Stimulated activated CD4-positive, alpha-beta T cell treated with anti-CD3 and anti-CD28 coated beads, Interleukin-1b, Interleukin-23, amount 100 ng/mL, for 24 hours (primary cell): ENCODE measurements around the gene RHBDL1.

Source experiments
- DNase-seq, 4 experiments: peaks; one replicate each; pipeline ENCODE4 v3.0.0-alpha.2; 2020; ENCODE audit warnings: low read depth in 4 of 4, low spot score in 1 of 4

The RHBDL1 gene

GRCh38 chr16:636206-637080, 39.0 kb upstream of the RHBDL1 start, which contains the start of gene METTL26:
Gene METTL26 (minus strand): TSS chr16:636305. CDS start chr16:636290, 15 bp downstream.
- peak; percentile 83 to 95 (median 87) for DNase-seq

- peak; percentile 78 to 88 (median 86) for DNase-seq
Measured at GRCh38 chr16:637081-638018, 38.1 kb upstream of the RHBDL1 start.

- no peak for DNase-seq
Measured at GRCh38 chr16:638034-638543, 37.4 kb upstream of the RHBDL1 start.

- no peak for DNase-seq
Measured at GRCh38 chr16:638836-639235, 36.6 kb upstream of the RHBDL1 start.

GRCh38 chr16:640614-641013, 34.9 kb upstream of the RHBDL1 start:
- no peak for DNase-seq

- DNase-seq = peak in 2 of 4 experiments; percentile 61 to 78
Measured at GRCh38 chr16:641326-642188, 33.9 kb upstream of the RHBDL1 start, which contains the start of gene MCRIP2. Gene MCRIP2 (plus strand): TSS chr16:641828. CDS start chr16:641992, 164 bp downstream.

- DNase-seq = peak in 1 of 4 experiments; percentile 34
Measured at GRCh38 chr16:642189-643049, 33.1 kb upstream of the RHBDL1 start.

- DNase-seq = no peak
Measured at GRCh38 chr16:643050-643368, 32.5 kb upstream of the RHBDL1 start.

- DNase-seq = no peak
Measured at GRCh38 chr16:644556-644955, 30.9 kb upstream of the RHBDL1 start.

- no peak for DNase-seq
Measured at GRCh38 chr16:645852-646678, 29.4 kb upstream of the RHBDL1 start.

GRCh38 chr16:646679-647172, 28.7 kb upstream of the RHBDL1 start:
- no peak for DNase-seq

- DNase-seq = no peak
Measured at GRCh38 chr16:647173-647902, 28.1 kb upstream of the RHBDL1 start.

GRCh38 chr16:648071-648780, 27.2 kb upstream of the RHBDL1 start:
- DNase-seq = no peak

GRCh38 chr16:648781-649589, 26.5 kb upstream of the RHBDL1 start, which contains the start of gene WDR90:
Gene WDR90 (plus strand): TSS chr16:649365. CDS start chr16:649417, 52 bp downstream.
- peak; percentile 80 to 92 (median 89) for DNase-seq

GRCh38 chr16:649631-650030, 25.8 kb upstream of the RHBDL1 start:
- no peak for DNase-seq

GRCh38 chr16:651844-652243, 23.6 kb upstream of the RHBDL1 start:
- DNase-seq = no peak
